Stimulated activated CD4-positive, alpha-beta T cell treated with anti-CD3 and anti-CD28 coated beads, Interleukin-15, amount 100 ng/mL, for 48 hours (primary cell): Measurements from ENCODE around the gene P2RX2.

Source experiments
- DNase-seq, 2 donors: peaks; one replicate each; pipeline ENCODE4 v3.0.0-alpha.2; 2020; ENCODE audit warnings: low read depth in 2 of 2

Gene P2RX2

GRCh38 chr12:132620113-132620898 is 1.7 kb downstream of the P2RX2 start:
- DNase-seq, result no peak

- no peak for DNase-seq
Observed at GRCh38 chr12:132620899-132621656, 2.5 kb downstream of the P2RX2 start.

- DNase-seq, result no peak
Observed at GRCh38 chr12:132621657-132622435, 3.3 kb downstream of the P2RX2 start.

GRCh38 chr12:132622437-132623071 is 4.0 kb downstream of the P2RX2 start:
- DNase-seq, result no peak

- no peak for DNase-seq
Observed at GRCh38 chr12:132623072-132623869, 4.7 kb downstream of the P2RX2 start.

GRCh38 chr12:132624186-132624855 is 5.7 kb downstream of the P2RX2 start:
- no peak for DNase-seq

- DNase-seq, result no peak
Observed at GRCh38 chr12:132624910-132625630, 6.5 kb downstream of the P2RX2 start.

- no peak for DNase-seq
Observed at GRCh38 chr12:132625731-132626430, 7.3 kb downstream of the P2RX2 start.

- no peak for DNase-seq
Observed at GRCh38 chr12:132629330-132629729, 10.8 kb downstream of the P2RX2 start.

GRCh38 chr12:132630672-132631071 is 12.1 kb downstream of the P2RX2 start:
- DNase-seq, result no peak

- DNase-seq, result no peak
Observed at GRCh38 chr12:132631666-132632065, 13.1 kb downstream of the P2RX2 start.

- no peak for DNase-seq
Observed at GRCh38 chr12:132632521-132633228, 14.1 kb downstream of the P2RX2 start.

- no peak for DNase-seq
Observed at GRCh38 chr12:132633398-132633797, 14.8 kb downstream of the P2RX2 start.

- DNase-seq, result no peak
Observed at GRCh38 chr12:132633901-132634300, 15.3 kb downstream of the P2RX2 start.

GRCh38 chr12:132634411-132634990 is 15.9 kb downstream of the P2RX2 start:
- DNase-seq, result no peak

GRCh38 chr12:132635076-132635955 is 16.7 kb downstream of the P2RX2 start:
- DNase-seq, result no peak

- no peak for DNase-seq
Observed at GRCh38 chr12:132637811-132638210, 19.2 kb downstream of the P2RX2 start.
